Loucy (cell line): ENCODE data around the gene NME8.

Source experiments
- CTCF ChIP-seq: fragments of 200-600 bp; sonication (generic); conservative IDR thresholded peaks from 2 replicates; pipeline ENCODE4 v1.5.1; 2014; ENCODE audit warnings: mild to moderate bottlenecking, antibody characterized with exemption, low read length
- EZH2phosphoT487 ChIP-seq: fragments of 200-600 bp; IDR thresholded peaks from 2 replicates; pipeline ENCODE4 v1.6.1; 2018; ENCODE audit warnings: antibody characterized with exemption, mild to moderate bottlenecking, moderate library complexity, borderline replicate concordance

- TF ChIP-seq CTCF, result no peak
- no peak for TF ChIP-seq EZH2phosphoT487
Observed at GRCh38 chr7:37924491-37925041, 76.2 kb downstream of the NME8 start.
